ENCODE results near the gene HNRNPF. TPM values are rescaled to one million over a fixed set of nuclear protein-coding genes. Genes with fewer than 3 reads are reported as not detected.

Gene HNRNPF
- total RNA-seq, 1 donor from 2014 or later: 150 TPM

- H3K27ac ChIP-seq: peak overlapping the region; percentile 95
- peak overlapping the region; percentile 46 to 64 for H3K4me3 ChIP-seq
- intact Hi-C loops (cut with DNase I): no loop called here
- peak in 1 of 2 donors; percentile 94 for DNase-seq (ENCODE audit: extremely low spot score in 2 of 2)
- no peaks in the 10 kb centered on the region for H3K27me3 ChIP-seq
- H3K36me3 ChIP-seq: no peaks in the 10 kb centered on the region
- H3K9me3 ChIP-seq: no peaks in the 10 kb centered on the region
- H3K4me1 ChIP-seq: peaks cover 15% of the 10 kb centered on the region
- TF ChIP-seq, protein P1, sequence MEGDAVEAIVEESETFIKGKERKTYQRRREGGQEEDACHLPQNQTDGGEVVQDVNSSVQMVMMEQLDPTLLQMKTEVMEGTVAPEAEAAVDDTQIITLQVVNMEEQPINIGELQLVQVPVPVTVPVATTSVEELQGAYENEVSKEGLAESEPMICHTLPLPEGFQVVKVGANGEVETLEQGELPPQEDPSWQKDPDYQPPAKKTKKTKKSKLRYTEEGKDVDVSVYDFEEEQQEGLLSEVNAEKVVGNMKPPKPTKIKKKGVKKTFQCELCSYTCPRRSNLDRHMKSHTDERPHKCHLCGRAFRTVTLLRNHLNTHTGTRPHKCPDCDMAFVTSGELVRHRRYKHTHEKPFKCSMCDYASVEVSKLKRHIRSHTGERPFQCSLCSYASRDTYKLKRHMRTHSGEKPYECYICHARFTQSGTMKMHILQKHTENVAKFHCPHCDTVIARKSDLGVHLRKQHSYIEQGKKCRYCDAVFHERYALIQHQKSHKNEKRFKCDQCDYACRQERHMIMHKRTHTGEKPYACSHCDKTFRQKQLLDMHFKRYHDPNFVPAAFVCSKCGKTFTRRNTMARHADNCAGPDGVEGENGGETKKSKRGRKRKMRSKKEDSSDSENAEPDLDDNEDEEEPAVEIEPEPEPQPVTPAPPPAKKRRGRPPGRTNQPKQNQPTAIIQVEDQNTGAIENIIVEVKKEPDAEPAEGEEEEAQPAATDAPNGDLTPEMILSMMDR (IDR thresholded peaks at IDR 0.05): no peak
- peak; percentile 86 to 88 for TF ChIP-seq POLR2AphosphoS5 (IDR thresholded peaks at IDR 0.05; ENCODE audit: insufficient read depth in 1 of 2, low read depth in 1 of 2)
- peak in 1 of 2 donors; percentile 44 for TF ChIP-seq POLR2A (IDR thresholded peaks at IDR 0.05)
Observed at GRCh38 chr10:43420369-43421200, 11.6 kb upstream of the HNRNPF start.

- TF ChIP-seq POLR2A (IDR thresholded peaks at IDR 0.05): no peak
- TF ChIP-seq, protein P1 (IDR thresholded peaks at IDR 0.05): no peak
- no peak for TF ChIP-seq POLR2AphosphoS5 (IDR thresholded peaks at IDR 0.05; ENCODE audit: insufficient read depth in 1 of 2, low read depth in 1 of 2)
- intact Hi-C loops (cut with DNase I): no loop called here
- no peaks in the 10 kb centered on the region for H3K9me3 ChIP-seq
- DNase-seq (ENCODE audit: extremely low spot score in 2 of 2): peak in 1 of 2 donors; percentile 90
- H3K27ac ChIP-seq: peak overlapping the region; percentile 95
- H3K4me3 ChIP-seq: peak overlapping the region; percentile 46 to 64
- no peaks in the 10 kb centered on the region for H3K36me3 ChIP-seq
- H3K27me3 ChIP-seq: no peaks in the 10 kb centered on the region
- peaks cover 15% of the 10 kb centered on the region for H3K4me1 ChIP-seq
Observed at GRCh38 chr10:43419997-43420368, 11.0 kb upstream of the HNRNPF start.

DNA sequence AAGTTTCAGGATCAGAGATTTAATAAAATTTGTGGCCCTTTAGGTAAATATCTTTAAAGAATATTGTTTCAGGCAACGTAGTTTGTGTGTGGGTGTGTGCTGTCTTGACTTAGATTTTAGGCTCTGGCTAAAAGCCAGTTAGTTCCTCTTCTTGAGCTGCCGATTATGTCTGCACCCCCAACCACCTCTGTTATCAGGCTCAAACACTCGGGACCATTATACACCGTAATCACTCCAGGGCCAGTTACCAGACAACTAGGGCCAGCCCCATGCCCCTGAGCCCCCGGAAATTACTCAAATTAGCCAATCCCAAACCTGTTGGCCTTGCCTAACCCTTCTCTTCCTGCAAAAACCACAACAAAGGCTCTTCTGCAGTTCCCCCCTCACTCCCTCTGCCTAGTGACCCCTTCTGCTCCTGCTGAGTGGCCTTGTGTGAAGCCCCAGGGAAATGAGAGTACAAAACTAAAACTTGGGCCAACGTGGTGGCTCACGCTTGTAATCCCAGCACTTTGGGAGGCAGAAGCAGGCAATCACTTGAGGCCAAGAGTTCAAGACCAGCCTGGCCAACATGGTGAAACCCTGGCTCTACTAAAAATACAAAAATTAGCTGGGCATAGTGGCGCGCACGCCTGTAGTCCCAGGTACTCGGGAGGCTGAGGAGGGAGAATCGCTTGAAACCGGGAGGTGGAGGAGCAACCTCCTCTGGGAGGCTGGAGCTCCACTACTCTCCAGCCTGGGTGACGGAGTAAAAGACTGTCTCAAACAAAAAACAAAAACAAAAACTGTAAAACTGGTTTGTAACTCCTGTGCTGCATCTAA is 9.2 kb upstream of the HNRNPF start:
- H3K27me3 ChIP-seq: no peaks in the 10 kb centered on the region
- H3K4me1 ChIP-seq: peaks cover 15% of the 10 kb centered on the region
- H3K27ac ChIP-seq: no peak overlapping the region
- H3K36me3 ChIP-seq: no peaks in the 10 kb centered on the region
- TF ChIP-seq, protein P1 (IDR thresholded peaks at IDR 0.05): no peak
- TF ChIP-seq POLR2A (IDR thresholded peaks at IDR 0.05): no peak
- no peak for TF ChIP-seq POLR2AphosphoS5 (IDR thresholded peaks at IDR 0.05; ENCODE audit: insufficient read depth in 1 of 2, low read depth in 1 of 2)
- no peak overlapping the region for H3K4me3 ChIP-seq
- no peaks in the 10 kb centered on the region for H3K9me3 ChIP-seq
- no peak for DNase-seq (ENCODE audit: extremely low spot score in 2 of 2)
- intact Hi-C loops (cut with DNase I): no loop called here

DNA sequence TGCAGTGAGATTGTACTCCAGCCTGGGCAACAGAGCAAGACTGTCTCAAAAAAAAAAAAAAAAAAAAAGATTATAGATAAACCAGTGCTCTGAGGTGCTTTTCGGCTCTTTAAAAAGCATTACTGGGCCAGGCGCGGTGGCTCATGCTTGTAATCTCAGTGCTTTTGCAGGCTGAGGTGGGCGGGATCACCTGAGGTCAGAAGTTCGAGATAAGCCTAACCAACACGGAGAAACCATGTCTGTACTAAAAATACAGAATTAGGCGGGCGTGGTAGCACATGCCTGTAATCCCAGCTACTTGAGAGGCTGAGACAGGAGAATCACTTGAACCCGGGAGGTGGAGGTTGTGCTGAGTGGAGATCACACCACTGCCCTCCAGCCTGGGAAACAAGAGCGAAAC is 6.6 kb upstream of the HNRNPF start:
- no peak for TF ChIP-seq POLR2AphosphoS5 (IDR thresholded peaks at IDR 0.05; ENCODE audit: insufficient read depth in 1 of 2, low read depth in 1 of 2)
- TF ChIP-seq, protein P1 (IDR thresholded peaks at IDR 0.05): no peak
- no peak for TF ChIP-seq POLR2A (IDR thresholded peaks at IDR 0.05)
- Histone ChIP-seq H3K27me3 (no peaks in the 10 kb centered on the region), H3K4me3 (no peak overlapping the region), H3K4me1 (peaks cover 7% of the 10 kb centered on the region), H3K9me3 (no peaks in the 10 kb centered on the region), H3K27ac (no peak overlapping the region), H3K36me3 (no peaks in the 10 kb centered on the region)
- DNase-seq (ENCODE audit: extremely low spot score in 2 of 2): no peak
- intact Hi-C loops (cut with DNase I): no loop called here

Measured in vagina (tissue), 2 donors.